ENCODE data around the gene TUBGCP6.

Gene TUBGCP6

GRCh38 chr22:50250555-50251476, 6.0 kb upstream of the TUBGCP6 start, which contains the start of gene HDAC10:
Gene HDAC10 (minus strand): TSS chr22:50251265. CDS start chr22:50251032, 233 bp downstream.
- DNase-seq (ENCODE audit: low read depth in 2 of 2), result peak; percentile 79 to 81

GRCh38 chr22:50250249-50250554, 5.4 kb upstream of the TUBGCP6 start:
- no peak for DNase-seq (ENCODE audit: low read depth in 2 of 2)

GRCh38 chr22:50249341-50250248, 4.8 kb upstream of the TUBGCP6 start:
- DNase-seq (ENCODE audit: low read depth in 2 of 2), result no peak

DNA sequence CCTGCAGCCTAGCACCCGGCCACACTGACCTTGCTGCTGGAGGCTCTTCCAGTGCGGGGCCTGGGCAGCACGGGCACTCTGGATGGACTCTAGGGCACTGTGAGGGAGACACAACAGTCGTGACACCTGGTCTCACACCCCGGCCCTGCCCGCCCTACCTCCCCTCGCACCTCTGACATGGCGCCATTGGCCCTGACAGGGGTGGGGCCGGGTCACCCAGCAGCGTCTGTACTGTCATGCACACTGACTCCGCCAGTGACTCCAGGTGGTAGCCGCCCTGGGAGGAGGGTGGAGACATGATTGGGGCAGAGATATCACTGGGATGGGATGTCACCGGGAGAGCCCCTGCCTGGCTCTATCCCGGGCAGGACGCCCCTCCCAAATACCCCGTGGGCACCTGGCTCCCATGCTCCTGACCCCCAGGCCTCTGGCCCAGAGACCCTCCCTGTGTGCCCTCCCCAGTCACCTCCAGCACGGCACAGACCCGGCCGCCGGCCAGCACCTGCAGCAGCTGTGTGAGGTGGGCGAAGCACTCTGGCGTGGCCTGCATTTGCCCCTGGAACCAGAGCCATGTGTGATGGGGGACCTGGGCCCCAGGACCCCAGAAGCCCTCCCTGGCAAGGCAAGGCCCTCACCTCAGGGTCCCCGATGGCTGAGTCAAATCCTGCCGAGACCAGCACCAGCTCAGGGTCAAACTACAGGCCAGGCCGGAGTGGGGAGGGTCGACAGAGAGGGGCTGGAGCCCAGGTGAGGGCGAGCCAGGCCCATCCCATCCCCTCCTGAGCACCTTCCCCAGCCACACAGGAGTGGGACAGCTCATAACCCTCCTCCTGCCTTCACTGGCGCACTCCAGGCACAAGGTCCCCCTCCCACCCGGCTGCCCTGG, 3.6 kb upstream of the TUBGCP6 start:
- DNase-seq (ENCODE audit: low read depth in 2 of 2), result no peak

- DNase-seq (ENCODE audit: low read depth in 2 of 2), result no peak
Measured at GRCh38 chr22:50247748-50248147, 2.9 kb upstream of the TUBGCP6 start.

- DNase-seq (ENCODE audit: low read depth in 2 of 2), result no peak
Measured at GRCh38 chr22:50246242-50247175, 1.7 kb upstream of the TUBGCP6 start.

DNA sequence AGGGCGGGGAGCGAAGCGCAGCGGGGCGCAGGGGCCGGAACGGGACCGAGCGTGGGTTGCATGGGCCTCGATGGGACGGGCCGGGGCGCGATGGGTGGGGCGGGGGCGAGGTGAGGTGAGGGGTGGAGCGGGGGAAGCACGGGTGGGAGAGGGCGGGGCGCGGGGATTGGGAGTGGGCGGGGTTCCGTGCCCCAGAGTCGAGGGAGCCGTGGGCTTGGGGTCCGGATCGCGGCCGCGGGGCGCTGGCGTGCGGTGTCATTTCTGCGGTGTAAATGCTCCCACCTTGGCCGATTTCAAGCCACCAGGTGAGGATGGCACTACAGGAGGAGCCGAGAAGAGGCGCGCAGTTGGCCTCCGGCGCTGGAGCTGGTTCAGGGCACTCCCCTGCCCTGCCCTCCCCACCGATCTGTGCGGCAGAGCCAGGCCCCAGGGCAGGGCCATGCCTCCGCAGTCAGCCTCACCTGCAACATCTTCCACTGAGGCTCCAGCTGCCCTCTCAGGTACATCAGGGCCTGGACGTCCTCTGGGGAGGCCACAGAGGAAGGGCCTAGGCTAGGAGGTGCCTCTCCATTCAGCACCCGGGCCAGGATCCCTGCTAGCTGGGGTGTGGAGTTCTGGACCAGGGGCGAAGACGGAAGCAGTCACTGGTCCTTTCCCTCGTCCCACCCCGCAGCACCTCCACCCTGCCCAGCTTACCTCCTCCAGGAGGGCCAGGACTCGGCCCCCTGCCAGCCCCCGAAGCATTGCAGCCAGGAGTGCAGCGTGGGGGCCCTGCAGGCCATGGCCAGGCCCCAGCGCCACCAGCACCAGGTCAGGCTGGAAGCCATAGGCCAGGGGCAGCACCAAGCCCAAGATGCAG, 620 bp upstream of the TUBGCP6 start:
- DNase-seq (ENCODE audit: low read depth in 2 of 2), result no peak

DNA sequence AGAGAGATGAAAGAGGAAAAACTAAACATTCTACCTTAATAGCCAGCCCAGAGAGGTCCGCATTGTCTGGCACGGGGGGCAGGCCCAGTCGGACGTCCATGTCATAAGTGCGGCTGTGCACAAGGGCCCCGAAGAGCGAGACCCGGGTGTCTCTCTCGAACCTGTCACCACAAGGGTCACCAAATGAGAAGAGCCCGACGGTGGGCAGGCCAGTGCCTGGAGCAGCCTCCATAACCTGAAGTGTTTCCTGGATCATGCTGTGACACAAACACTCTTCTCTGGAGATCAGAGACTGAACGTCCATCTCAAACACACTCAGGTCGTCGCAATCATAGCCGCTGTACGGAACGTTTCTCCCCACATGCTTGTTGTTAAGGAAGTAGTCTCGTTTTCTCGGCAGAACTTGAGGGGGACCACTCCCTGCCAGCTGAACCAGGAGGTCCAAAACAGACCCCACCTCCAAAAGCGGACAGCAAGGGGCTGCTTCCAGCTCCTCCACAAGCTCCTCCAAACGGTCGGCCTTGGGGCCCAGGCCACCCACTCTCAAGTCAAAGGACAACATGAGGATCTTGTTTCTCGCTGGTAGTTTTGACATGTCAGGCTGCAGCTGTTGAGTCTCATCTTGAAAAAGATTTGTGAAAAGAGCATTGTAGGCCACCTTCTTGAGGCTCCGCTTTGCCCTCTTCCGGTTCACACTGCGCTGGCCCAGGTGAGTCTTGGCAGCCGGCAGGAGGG, 971 bp downstream of the TUBGCP6 start:
- no peak for DNase-seq (ENCODE audit: low read depth in 2 of 2)

DNA sequence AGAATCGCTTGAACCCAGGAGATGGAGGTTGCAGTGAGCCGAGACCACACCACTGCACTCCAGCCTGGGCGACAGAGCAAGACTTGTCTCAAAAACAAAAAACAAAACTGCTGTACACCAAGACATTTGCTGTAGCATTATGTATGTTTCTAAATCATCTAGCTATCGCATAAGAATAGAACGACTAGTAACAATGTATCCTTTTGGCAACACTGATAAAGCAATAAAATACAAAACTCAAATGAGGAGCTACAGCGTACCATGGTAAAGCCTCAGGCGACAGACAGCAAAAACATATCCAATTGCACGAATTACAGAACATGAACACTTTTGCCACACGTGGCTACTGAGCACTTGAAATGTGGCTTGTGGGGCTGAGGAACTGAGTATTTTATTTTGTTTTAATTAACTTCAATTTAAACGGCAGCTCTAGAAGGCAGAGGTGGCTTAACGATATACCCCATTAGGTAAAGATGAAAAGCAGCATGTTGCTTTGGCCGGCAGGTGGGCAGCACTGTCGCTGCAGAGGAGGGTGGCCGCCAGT, 2.3 kb downstream of the TUBGCP6 start:
- DNase-seq (ENCODE audit: low read depth in 2 of 2), result no peak

DNA sequence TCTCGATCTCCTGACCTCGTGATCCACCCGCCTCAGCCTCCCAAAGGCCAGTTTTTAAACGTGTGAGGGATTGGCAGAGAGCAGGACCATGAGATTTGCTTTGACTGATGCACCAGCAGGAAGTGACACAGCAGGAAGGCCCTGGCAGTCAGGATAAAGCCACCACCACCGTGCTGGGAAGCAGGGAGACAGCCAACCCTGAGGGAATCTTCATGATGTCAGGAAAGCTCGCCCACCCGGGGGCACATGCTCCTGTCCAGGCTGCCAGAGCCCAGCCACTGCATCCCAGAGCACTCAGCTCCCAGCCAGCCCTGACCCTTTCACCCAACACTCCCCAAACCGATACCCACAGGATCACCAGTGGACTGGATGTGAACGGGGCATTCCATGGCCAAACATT, 6.1 kb downstream of the TUBGCP6 start:
- DNase-seq (ENCODE audit: low read depth in 2 of 2), result no peak

DNA sequence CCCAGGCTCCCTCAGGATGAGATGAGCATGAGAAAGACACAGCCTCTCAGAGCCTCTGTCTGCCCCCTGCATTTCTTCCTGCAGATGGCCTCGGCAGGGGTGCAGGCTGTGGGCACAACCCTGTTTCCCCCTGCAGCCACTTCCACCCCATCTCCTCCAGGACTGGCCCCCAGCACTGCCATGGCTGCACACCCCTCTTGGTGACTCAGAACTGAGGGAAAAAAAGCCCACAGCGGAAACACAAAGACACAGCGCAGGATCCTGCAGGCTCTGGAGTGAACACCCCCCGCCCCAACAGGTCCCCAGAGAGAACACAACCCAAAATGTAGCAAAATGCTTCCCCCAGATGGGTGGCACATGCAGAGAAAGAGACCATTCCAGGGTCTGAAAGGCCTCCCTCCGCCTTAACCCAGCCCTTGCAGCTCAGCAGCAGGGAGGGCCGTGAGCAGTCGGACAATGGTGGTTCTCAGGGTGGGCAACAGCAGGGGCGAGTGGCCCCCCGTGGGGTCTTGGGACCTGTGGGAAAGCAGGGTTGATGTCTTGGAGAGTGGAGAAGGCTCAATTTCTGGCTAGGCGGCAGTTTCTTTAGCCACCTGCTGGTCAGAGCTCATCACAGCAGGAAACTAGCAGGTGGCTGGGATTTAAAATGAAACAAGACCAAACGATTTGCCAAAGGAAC, 8.0 kb downstream of the TUBGCP6 start:
- DNase-seq (ENCODE audit: low read depth in 2 of 2), result no peak

GRCh38 chr22:50233223-50233622, 11.6 kb downstream of the TUBGCP6 start:
- no peak for DNase-seq (ENCODE audit: low read depth in 2 of 2)

DNA sequence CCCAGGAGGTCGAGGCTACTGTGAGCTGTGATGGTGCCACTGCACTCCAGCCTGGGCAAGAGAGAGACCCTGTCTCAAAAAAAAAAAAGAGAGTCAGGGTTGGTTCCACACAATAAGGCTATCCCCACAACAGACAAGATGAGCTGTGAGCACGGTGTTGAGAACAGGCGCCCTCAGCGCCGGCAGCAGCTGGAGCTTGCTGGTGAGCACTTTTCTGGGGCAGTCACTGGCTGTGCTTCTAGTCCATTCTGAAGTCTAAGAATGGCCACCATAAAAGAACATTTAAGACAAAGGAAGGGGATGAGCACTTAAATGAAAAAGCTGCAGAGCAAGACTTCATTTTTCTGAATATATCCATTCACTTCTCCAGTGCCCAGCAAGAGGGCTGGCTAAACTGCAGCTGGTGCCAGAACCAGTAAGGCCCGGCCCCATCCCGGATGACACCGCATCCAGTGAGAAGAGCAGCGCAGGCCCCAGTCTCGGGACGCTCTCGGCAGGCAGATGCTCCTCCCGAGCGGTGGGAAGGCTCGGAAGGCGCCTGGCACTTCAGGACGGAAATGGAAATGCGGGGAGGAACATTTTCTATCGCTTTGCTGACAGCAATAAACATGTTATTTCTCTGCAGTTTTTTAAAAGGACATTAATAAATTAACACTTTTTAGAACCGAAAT, 12.2 kb downstream of the TUBGCP6 start:
- no peak for DNase-seq (ENCODE audit: low read depth in 2 of 2)

GRCh38 chr22:50229370-50229769, 15.5 kb downstream of the TUBGCP6 start:
- DNase-seq (ENCODE audit: low read depth in 2 of 2), result no peak

GRCh38 chr22:50228366-50228765, 16.5 kb downstream of the TUBGCP6 start:
- no peak for DNase-seq (ENCODE audit: low read depth in 2 of 2)

DNA sequence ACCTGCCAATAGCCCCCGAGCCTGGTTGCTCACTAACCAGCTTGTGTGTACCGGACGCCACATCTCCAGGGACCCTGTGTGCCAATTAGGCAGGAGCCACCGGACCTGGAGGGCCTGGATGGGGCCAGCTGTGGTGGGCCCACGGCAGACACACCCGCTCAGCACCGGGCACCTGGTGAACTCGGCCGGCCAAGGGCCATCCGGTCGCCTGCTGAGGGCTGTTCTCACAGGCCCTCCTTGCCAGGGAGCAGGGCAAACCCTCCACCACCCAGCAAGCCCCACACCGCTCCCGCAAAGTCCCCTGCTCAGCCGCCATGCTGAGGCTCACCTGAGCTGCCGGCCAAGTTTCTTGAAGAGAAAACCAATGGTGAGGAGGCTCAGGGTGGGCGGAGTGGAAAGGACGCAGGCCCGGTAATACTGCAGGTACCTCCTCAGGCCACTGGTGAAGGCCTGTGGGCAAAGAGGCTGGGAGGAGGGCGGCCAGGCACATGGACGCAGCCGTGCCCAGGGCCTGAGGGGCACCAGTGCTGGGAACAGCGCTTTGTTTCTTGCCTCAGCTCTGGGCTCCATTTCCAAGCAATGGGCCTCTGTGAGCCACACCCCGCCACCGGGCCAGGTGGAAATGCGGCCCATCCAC, 17.1 kb downstream of the TUBGCP6 start:
- DNase-seq (ENCODE audit: low read depth in 2 of 2), result no peak

DNA sequence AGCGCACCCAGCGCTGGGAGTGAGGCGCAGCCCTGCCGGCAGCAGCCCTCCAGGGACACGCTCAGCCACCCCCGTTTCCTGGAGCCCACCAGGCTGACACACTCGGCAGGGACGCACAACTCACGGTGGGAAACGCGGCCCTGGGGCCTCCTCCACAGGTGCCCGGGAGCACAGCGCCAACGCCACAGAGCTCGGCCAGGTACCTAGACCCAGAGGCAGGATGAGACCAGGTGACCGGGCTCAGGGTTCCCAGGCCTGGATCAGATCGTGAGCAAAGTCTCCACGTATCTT, 18.0 kb downstream of the TUBGCP6 start:
- DNase-seq (ENCODE audit: low read depth in 2 of 2), result no peak

All from stimulated activated CD8-positive, alpha-beta memory T cell treated with anti-CD3 and anti-CD28 coated beads, Interleukin-2, amount 100 ng/mL, for 48 hours (primary cell).